Measurements from ENCODE around the gene STARD10.

STARD10 gene

GRCh38 chr11:72707032-72707431 is 86.8 kb downstream of the STARD10 start:
- no peak for ATAC-seq (ENCODE audit: low read depth)
- Histone ChIP-seq H3K36me3 (ENCODE audit: low read depth) (peaks cover 54% of the 10 kb centered on the region), H3K27me3 (ENCODE audit: insufficient read depth, poor library complexity, severe bottlenecking) (no peaks in the 10 kb centered on the region), H3K4me1 (ENCODE audit: insufficient read depth, poor library complexity, severe bottlenecking) (no peaks in the 10 kb centered on the region), H3K27ac (ENCODE audit: poor library complexity, severe bottlenecking) (no peak overlapping the region), H3K9me3 (ENCODE audit: severe bottlenecking) (no peaks in the 10 kb centered on the region), H3K4me3 (ENCODE audit: severe bottlenecking) (no peak overlapping the region)
- TF ChIP-seq CTCF (IDR thresholded peaks at IDR 0.05; ENCODE audit: poor library complexity, severe bottlenecking) = no peak
- no peak for DNase-seq (ENCODE audit: low spot score)

GRCh38 chr11:72706579-72706978 is 87.3 kb downstream of the STARD10 start:
- Histone ChIP-seq H3K27me3 (ENCODE audit: insufficient read depth, poor library complexity, severe bottlenecking) (no peaks in the 10 kb centered on the region), H3K27ac (ENCODE audit: poor library complexity, severe bottlenecking) (no peak overlapping the region), H3K4me3 (ENCODE audit: severe bottlenecking) (no peak overlapping the region), H3K36me3 (ENCODE audit: low read depth) (peaks cover 50% of the 10 kb centered on the region), H3K9me3 (ENCODE audit: severe bottlenecking) (no peaks in the 10 kb centered on the region), H3K4me1 (ENCODE audit: insufficient read depth, poor library complexity, severe bottlenecking) (no peaks in the 10 kb centered on the region)
- ATAC-seq (ENCODE audit: low read depth) (no peak), DNase-seq (ENCODE audit: low spot score) (no peak)
- no peak for TF ChIP-seq CTCF (IDR thresholded peaks at IDR 0.05; ENCODE audit: poor library complexity, severe bottlenecking)

GRCh38 chr11:72705442-72706365 is 88.1 kb downstream of the STARD10 start:
- DNase-seq (ENCODE audit: low spot score) = no peak
- ATAC-seq (ENCODE audit: low read depth) = no peak
- Histone ChIP-seq H3K9me3 (ENCODE audit: severe bottlenecking) (no peaks in the 10 kb centered on the region), H3K4me1 (ENCODE audit: insufficient read depth, poor library complexity, severe bottlenecking) (no peaks in the 10 kb centered on the region), H3K27ac (ENCODE audit: poor library complexity, severe bottlenecking) (no peak overlapping the region), H3K4me3 (ENCODE audit: severe bottlenecking) (no peak overlapping the region), H3K27me3 (ENCODE audit: insufficient read depth, poor library complexity, severe bottlenecking) (no peaks in the 10 kb centered on the region), H3K36me3 (ENCODE audit: low read depth) (peaks cover 52% of the 10 kb centered on the region)
- TF ChIP-seq CTCF (IDR thresholded peaks at IDR 0.05; ENCODE audit: poor library complexity, severe bottlenecking) = no peak

- H3K9me3 ChIP-seq (ENCODE audit: severe bottlenecking) = no peaks in the 10 kb centered on the region
- DNase-seq (ENCODE audit: low spot score) = no peak
- H3K27me3 ChIP-seq (ENCODE audit: insufficient read depth, poor library complexity, severe bottlenecking) = no peaks in the 10 kb centered on the region
- no peak for ATAC-seq (ENCODE audit: low read depth)
- H3K27ac ChIP-seq (ENCODE audit: poor library complexity, severe bottlenecking) = no peak overlapping the region
- TF ChIP-seq CTCF (IDR thresholded peaks at IDR 0.05; ENCODE audit: poor library complexity, severe bottlenecking) = no peak
- no peaks in the 10 kb centered on the region for H3K4me1 ChIP-seq (ENCODE audit: insufficient read depth, poor library complexity, severe bottlenecking)
- peaks cover 54% of the 10 kb centered on the region for H3K36me3 ChIP-seq (ENCODE audit: low read depth)
- no peak overlapping the region for H3K4me3 ChIP-seq (ENCODE audit: severe bottlenecking)
Observed at GRCh38 chr11:72704783-72705265, 89.0 kb downstream of the STARD10 start.
